GM18520 (cell line): ENCODE results near the gene PCDHAC1.

Experiments used
- ATAC-seq: cut with Tn5 transposase; IDR thresholded peaks from one replicate; pipeline ENCODE4 v1.9.1; 2021; ENCODE audit not compliant: unreplicated experiment

The PCDHAC1 gene

DNA sequence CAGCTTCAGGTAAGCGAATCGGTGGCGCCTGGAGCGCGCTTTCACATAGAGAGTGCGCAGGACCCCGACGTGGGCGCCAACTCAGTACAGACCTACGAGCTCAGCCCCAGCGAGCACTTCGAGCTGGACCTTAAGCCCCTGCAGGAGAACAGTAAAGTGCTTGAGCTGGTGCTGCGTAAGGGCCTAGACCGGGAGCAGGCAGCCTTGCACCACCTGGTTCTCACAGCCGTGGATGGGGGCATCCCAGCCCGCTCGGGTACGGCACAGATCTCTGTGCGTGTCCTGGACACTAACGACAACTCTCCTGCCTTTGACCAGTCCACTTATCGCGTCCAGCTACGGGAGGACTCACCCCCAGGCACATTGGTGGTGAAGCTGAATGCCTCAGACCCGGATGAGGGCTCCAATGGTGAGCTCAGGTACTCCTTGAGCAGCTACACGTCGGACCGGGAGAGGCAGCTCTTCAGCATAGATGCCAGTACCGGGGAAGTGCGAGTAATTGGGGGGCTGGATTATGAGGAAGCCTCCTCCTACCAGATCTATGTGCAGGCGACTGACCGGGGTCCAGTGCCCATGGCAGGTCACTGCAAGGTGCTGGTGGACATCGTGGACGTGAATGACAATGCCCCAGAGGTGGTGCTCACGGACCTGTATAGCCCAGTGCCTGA, 41.3 kb downstream of the PCDHAC1 start:
- ATAC-seq: no peak

DNA sequence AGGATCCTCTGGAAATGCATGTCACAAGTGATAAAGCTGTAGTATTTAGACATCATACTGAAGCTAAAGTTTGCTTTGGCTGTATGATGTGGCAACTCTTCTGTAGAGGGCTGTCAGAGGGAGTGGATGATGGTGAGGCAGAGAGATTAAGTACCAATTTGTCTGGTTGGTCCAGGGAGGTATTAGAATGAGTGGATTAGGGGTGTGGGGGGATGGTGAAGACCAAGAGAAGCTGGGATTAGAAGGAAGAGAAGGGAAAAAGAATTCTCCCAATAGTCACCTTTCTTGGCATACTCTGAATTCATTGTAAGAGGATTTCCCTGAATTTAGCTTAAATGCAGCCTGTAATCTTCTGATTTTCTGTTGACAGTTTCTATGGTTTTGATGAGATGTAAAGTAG, 43.8 kb downstream of the PCDHAC1 start:
- ATAC-seq: no peak

DNA sequence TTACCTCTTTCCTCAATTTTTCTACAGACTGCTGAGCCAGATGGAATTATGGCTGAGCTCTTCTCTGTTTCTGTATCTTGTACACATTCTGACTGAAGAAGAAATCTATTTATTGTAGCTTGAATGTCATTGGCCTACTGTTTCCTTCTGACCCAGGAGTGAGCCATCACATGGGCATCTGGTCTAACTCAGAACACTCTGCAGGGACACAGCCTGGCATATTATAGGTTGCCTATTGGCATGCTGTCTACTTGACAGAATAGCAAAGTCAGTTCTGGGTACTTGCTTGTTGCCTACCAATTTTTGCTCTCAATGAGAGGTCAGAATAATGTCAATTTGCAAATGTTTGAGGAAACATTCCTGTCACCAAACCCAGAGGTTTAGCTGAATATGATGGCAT, 47.5 kb downstream of the PCDHAC1 start:
- ATAC-seq: no peak

DNA sequence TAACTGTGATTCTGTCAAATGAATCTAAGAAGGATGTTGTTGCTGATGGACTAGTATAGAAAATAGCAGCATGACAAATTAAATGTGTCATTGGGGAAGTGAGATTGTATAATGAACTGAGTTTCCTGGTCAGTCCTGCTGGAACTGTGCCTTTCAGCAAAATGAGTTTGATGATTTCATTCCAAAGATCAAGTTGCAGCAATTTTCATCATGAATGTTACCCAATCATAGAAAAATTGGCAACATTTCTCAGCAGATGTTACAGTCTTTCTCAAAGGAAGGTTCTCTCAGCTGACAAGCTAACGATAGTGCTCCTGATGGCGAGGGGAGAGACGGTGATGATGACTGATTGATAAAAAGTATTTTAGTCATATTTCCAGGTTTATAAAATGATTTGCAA, 50.9 kb downstream of the PCDHAC1 start:
- no peak for ATAC-seq

DNA sequence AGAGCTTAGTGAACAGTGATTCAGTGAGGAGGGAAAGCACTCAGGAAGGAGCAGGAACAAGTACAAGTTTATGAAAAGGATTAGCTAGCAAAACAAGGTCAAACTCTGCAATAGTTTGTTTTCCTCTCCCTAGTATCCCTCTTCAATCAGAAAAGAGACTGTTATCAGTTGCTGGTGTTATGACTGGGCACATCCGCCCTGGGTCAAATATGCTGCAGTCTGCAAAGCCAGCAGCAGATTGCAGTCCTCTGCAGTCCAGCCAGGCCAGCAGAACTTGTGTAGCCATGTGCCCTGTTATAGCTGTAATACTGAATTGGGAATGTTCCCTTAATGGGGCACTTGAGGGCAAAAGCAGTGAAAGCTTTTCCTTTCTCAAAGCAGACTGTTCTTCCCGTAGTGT, 52.2 kb downstream of the PCDHAC1 start:
- ATAC-seq: no peak

DNA sequence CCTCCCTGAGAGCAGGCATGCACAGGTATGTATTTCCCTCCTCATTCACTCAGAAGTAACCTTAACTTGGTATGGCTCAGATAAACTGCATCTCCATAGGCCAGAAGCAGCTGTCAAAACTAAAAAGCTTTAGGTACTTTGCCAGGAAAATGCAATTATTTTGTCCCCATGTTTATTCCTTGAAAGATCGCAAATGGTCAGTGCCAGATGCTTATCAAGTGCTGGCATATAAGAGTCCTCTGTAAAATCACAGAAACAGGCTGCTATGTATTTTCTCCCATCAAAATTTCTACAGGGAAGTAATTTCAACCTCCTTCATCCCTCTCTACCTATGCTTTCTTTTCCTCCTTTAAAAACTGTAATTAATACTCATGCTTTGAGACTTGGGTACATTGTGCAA, 52.9 kb downstream of the PCDHAC1 start:
- no peak for ATAC-seq
